ENCODE measurements around the gene RALGDS. TPM values are rescaled to one million over a fixed set of nuclear protein-coding genes. Genes with fewer than 3 reads are reported as not detected.

RALGDS gene
- total and polyA plus RNA-seq, 7 experiments from 2014 or later, result 17.8 to 123 (median 76.9) TPM

- no peaks in the 10 kb centered on the region for H3K36me3 ChIP-seq (ENCODE audit: control insufficient read depth in 2 of 3, insufficient read depth in 3 of 3, low read length in 3 of 3)
- intact Hi-C loops (cut with micrococcal nuclease), result no loop called here
- Mint-ChIP-seq H3K27ac (peak overlapping the region in 6 of 9 donors; percentile 51 to 86 (median 66)), H3K27me3 (no peaks in the 10 kb centered on the region), H3K4me1 (peaks cover 30 to 73% (median 63%) of the 10 kb centered on the region in 7 donors), H3K9me3 (no peaks in the 10 kb centered on the region), H3K4me3 (peak overlapping the region in 5 of 10 donors; percentile 51 to 80 (median 59)), H3K36me3 (peaks cover 0 to 17% (median 0%) of the 10 kb centered on the region in 5 donors)
- peak overlapping the region; percentile 27 for H3K4me3 ChIP-seq (ENCODE audit: low read length)
- CTCF ChIA-PET, result interaction anchor here (0.7 to 1.2 kb wide), 2 partner anchors 16 to 17 kb away, joined by 3 to 9 read pairs; no protein-coding TSS in a partner anchor
- no peaks in the 10 kb centered on the region for H3K9me3 ChIP-seq (ENCODE audit: control insufficient read depth in 2 of 3, low read length in 3 of 3)
- POLR2A ChIA-PET, result no interaction called here
- peak overlapping the region; percentile 57 for H3K27ac ChIP-seq (ENCODE audit: low read depth, low read length)
- no peaks in the 10 kb centered on the region for H3K27me3 ChIP-seq (ENCODE audit: control insufficient read depth in 2 of 2, insufficient read depth in 2 of 2, low read length in 2 of 2)
- peaks cover 48 to 75% of the 10 kb centered on the region in 2 donors for H3K4me1 ChIP-seq (ENCODE audit: control insufficient read depth in 2 of 2, insufficient read depth in 2 of 2, low read length in 2 of 2)
- DNase-seq, result no peak
- ATAC-seq, result peak; percentile 56
Observed at GRCh38 chr9:133127340-133127981, 6.4 kb upstream of the RALGDS start.

- Mint-ChIP-seq H3K36me3 (peaks cover 0 to 17% (median 0%) of the 10 kb centered on the region in 5 donors), H3K4me1 (peaks cover 31 to 73% (median 60%) of the 10 kb centered on the region in 7 donors), H3K27ac (peak overlapping the region in 7 of 9 donors; percentile 28 to 94 (median 82)), H3K9me3 (no peaks in the 10 kb centered on the region), H3K4me3 (peak overlapping the region; percentile 52 to 80 (median 64)), H3K27me3 (no peaks in the 10 kb centered on the region)
- Histone ChIP-seq H3K36me3 (ENCODE audit: control insufficient read depth in 2 of 3, insufficient read depth in 3 of 3, low read length in 3 of 3) (no peaks in the 10 kb centered on the region), H3K4me3 (ENCODE audit: low read length) (no peak overlapping the region), H3K27ac (ENCODE audit: low read depth, low read length) (peak overlapping the region; percentile 57), H3K4me1 (ENCODE audit: control insufficient read depth in 2 of 2, insufficient read depth in 2 of 2, low read length in 2 of 2) (peaks cover 47 to 70% of the 10 kb centered on the region in 2 donors), H3K27me3 (ENCODE audit: control insufficient read depth in 2 of 2, insufficient read depth in 2 of 2, low read length in 2 of 2) (no peaks in the 10 kb centered on the region), H3K9me3 (ENCODE audit: control insufficient read depth in 2 of 3, low read length in 3 of 3) (no peaks in the 10 kb centered on the region)
- ChIA-PET CTCF (interaction anchor here (0.7 to 1.2 kb wide), 2 partner anchors 16 to 18 kb away, joined by 3 to 9 read pairs; no protein-coding TSS in a partner anchor), POLR2A (interaction anchor here (0.7 to 1.3 kb wide), 2 partner anchors 8 to 10 kb away, joined by 3 read pairs; no protein-coding TSS in a partner anchor)
- intact Hi-C loops (cut with micrococcal nuclease), result no loop called here
- no peak for ATAC-seq
- no peak for DNase-seq
Observed at GRCh38 chr9:133126697-133127339, 5.8 kb upstream of the RALGDS start.

- Histone ChIP-seq H3K4me1 (ENCODE audit: control insufficient read depth in 2 of 2, insufficient read depth in 2 of 2, low read length in 2 of 2) (peaks cover 46 to 69% of the 10 kb centered on the region in 2 donors), H3K27ac (ENCODE audit: low read depth, low read length) (peak overlapping the region; percentile 57), H3K27me3 (ENCODE audit: control insufficient read depth in 2 of 2, insufficient read depth in 2 of 2, low read length in 2 of 2) (no peaks in the 10 kb centered on the region), H3K9me3 (ENCODE audit: control insufficient read depth in 2 of 3, low read length in 3 of 3) (no peaks in the 10 kb centered on the region), H3K4me3 (ENCODE audit: low read length) (peak overlapping the region; percentile 20), H3K36me3 (ENCODE audit: control insufficient read depth in 2 of 3, insufficient read depth in 3 of 3, low read length in 3 of 3) (no peaks in the 10 kb centered on the region)
- peaks cover 0 to 17% (median 0%) of the 10 kb centered on the region in 5 donors for H3K36me3 Mint-ChIP-seq
- DNase-seq (peak in 1 of 9 donors; percentile 44), ATAC-seq (no peak)
- H3K4me3 Mint-ChIP-seq, result peak overlapping the region; percentile 39 to 80 (median 64)
- CTCF ChIA-PET, result interaction anchor here (0.6 to 1.2 kb wide), 2 partner anchors 18 kb away, joined by 3 to 9 read pairs; no protein-coding TSS in a partner anchor
- POLR2A ChIA-PET, result interaction anchor here (0.7 to 1.6 kb wide), 6 partner anchors 9 to 66 kb away, joined by 3 to 4 read pairs (median 3); no protein-coding TSS in a partner anchor
- no peaks in the 10 kb centered on the region for H3K27me3 Mint-ChIP-seq
- H3K4me1 Mint-ChIP-seq, result peaks cover 35 to 72% (median 58%) of the 10 kb centered on the region in 7 donors
- H3K27ac Mint-ChIP-seq, result peak overlapping the region; percentile 28 to 94 (median 81)
- intact Hi-C loops (cut with micrococcal nuclease), result no loop called here
- no peaks in the 10 kb centered on the region for H3K9me3 Mint-ChIP-seq
Observed at GRCh38 chr9:133125941-133126696, 5.1 kb upstream of the RALGDS start.

GRCh38 chr9:133124907-133125275, 3.9 kb upstream of the RALGDS start:
- Mint-ChIP-seq H3K36me3 (peaks cover 0 to 12% (median 0%) of the 10 kb centered on the region in 5 donors), H3K27ac (peak overlapping the region in 8 of 9 donors; percentile 22 to 99 (median 63)), H3K4me3 (peak overlapping the region in 5 of 10 donors; percentile 10 to 59 (median 41)), H3K9me3 (no peaks in the 10 kb centered on the region), H3K4me1 (peaks cover 31 to 68% (median 50%) of the 10 kb centered on the region in 7 donors), H3K27me3 (no peaks in the 10 kb centered on the region)
- peaks cover 45 to 67% of the 10 kb centered on the region in 2 donors for H3K4me1 ChIP-seq (ENCODE audit: control insufficient read depth in 2 of 2, insufficient read depth in 2 of 2, low read length in 2 of 2)
- ATAC-seq, result no peak
- CTCF ChIA-PET, result no interaction called here
- no peaks in the 10 kb centered on the region for H3K36me3 ChIP-seq (ENCODE audit: control insufficient read depth in 2 of 3, insufficient read depth in 3 of 3, low read length in 3 of 3)
- no peaks in the 10 kb centered on the region for H3K9me3 ChIP-seq (ENCODE audit: control insufficient read depth in 2 of 3, low read length in 3 of 3)
- POLR2A ChIA-PET, result interaction anchor here (0.7 to 1.6 kb wide), 5 partner anchors 12 to 65 kb away, joined by 3 to 5 read pairs (median 4); no protein-coding TSS in a partner anchor
- DNase-seq, result no peak
- no peak overlapping the region for H3K27ac ChIP-seq (ENCODE audit: low read depth, low read length)
- no peak overlapping the region for H3K4me3 ChIP-seq (ENCODE audit: low read length)
- no peaks in the 10 kb centered on the region for H3K27me3 ChIP-seq (ENCODE audit: control insufficient read depth in 2 of 2, insufficient read depth in 2 of 2, low read length in 2 of 2)
- intact Hi-C loops (cut with micrococcal nuclease), result loop anchor here in 1 of 2 donors (5.0 kb wide), 2 partner anchors 232 to 942 kb away; partner anchors contain the start of genes BRD3, SURF1 and SURF2

GRCh38 chr9:133124123-133124906, 3.3 kb upstream of the RALGDS start:
- Histone ChIP-seq H3K9me3 (ENCODE audit: control insufficient read depth in 2 of 3, low read length in 3 of 3) (no peaks in the 10 kb centered on the region), H3K36me3 (ENCODE audit: control insufficient read depth in 2 of 3, insufficient read depth in 3 of 3, low read length in 3 of 3) (no peaks in the 10 kb centered on the region), H3K4me3 (ENCODE audit: low read length) (no peak overlapping the region), H3K27ac (ENCODE audit: low read depth, low read length) (peak overlapping the region; percentile 93), H3K27me3 (ENCODE audit: control insufficient read depth in 2 of 2, insufficient read depth in 2 of 2, low read length in 2 of 2) (no peaks in the 10 kb centered on the region), H3K4me1 (ENCODE audit: control insufficient read depth in 2 of 2, insufficient read depth in 2 of 2, low read length in 2 of 2) (peaks cover 45 to 67% of the 10 kb centered on the region in 2 donors)
- POLR2A ChIA-PET, result interaction anchor here (0.7 to 1.6 kb wide), 3 partner anchors 15 to 25 kb away, joined by 3 to 5 read pairs (median 4); no protein-coding TSS in a partner anchor
- intact Hi-C loops (cut with micrococcal nuclease), result loop anchor here in 1 of 2 donors (5.0 kb wide), 2 partner anchors 233 to 943 kb away; partner anchors contain the start of genes BRD3, SURF1 and SURF2
- Mint-ChIP-seq H3K4me3 (peak overlapping the region in 6 of 10 donors; percentile 3 to 59 (median 29)), H3K9me3 (no peaks in the 10 kb centered on the region), H3K27ac (peak overlapping the region; percentile 8 to 99 (median 67)), H3K27me3 (no peaks in the 10 kb centered on the region), H3K36me3 (peaks cover 0 to 12% (median 0%) of the 10 kb centered on the region in 5 donors), H3K4me1 (peaks cover 31 to 69% (median 50%) of the 10 kb centered on the region in 7 donors)
- DNase-seq, result no peak
- ATAC-seq, result no peak
- CTCF ChIA-PET, result no interaction called here
